Vagina (tissue), 2 donors: Measurements from ENCODE around the gene CNTN1.

Source experiments
- POLR2A ChIP-seq, 2 donors: fragments of 450-650 bp; IDR thresholded peaks; one replicate each; pipeline ENCODE4 v1.6.1; 2017; ENCODE audit warnings: antibody characterized with exemption in 2 of 2, mild to moderate bottlenecking in 2 of 2, moderate library complexity in 2 of 2
- POLR2AphosphoS5 ChIP-seq, 2 donors: sonication (generic); formaldehyde crosslinking; IDR thresholded peaks; one replicate each; pipeline ENCODE4 v1.9.0; 2017; ENCODE audit warnings: antibody characterized with exemption in 2 of 2, mild to moderate bottlenecking in 2 of 2, low read depth in 1 of 2; ENCODE audit not compliant: insufficient read depth in 1 of 2
- TF ChIP-seq, protein P1 (sequence below), 3 experiments: fragments of 450-650 bp in 2 of 3; fragments of 200-600 bp in 1 of 3; sonication (generic) in 1 of 3; IDR thresholded peaks; one replicate each; pipeline ENCODE4 v1.5.1; 2017 to 2019; ENCODE audit warnings: antibody characterized with exemption in 3 of 3, mild to moderate bottlenecking in 2 of 3, moderate library complexity in 2 of 3

DNA sequence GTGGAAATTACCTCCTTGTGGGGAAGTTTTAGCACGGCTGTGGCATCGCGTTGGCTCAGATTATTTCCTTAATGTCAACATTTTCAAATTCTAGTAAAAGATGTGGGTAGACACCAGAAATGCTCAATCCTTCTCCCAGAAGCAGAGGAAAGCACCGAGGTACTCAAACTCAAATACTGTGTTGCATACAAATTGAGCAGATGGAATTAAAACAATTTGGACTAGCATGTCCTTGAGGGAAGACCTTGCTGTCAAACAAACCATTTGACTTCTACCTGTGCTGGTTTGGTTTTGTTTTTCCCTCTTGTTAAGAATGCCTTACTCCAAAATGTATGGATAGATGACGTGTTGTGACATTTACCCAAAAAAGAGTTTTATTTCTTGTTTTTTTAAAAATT lies 136.4 kb downstream of the CNTN1 start:
- TF ChIP-seq, protein P1, sequence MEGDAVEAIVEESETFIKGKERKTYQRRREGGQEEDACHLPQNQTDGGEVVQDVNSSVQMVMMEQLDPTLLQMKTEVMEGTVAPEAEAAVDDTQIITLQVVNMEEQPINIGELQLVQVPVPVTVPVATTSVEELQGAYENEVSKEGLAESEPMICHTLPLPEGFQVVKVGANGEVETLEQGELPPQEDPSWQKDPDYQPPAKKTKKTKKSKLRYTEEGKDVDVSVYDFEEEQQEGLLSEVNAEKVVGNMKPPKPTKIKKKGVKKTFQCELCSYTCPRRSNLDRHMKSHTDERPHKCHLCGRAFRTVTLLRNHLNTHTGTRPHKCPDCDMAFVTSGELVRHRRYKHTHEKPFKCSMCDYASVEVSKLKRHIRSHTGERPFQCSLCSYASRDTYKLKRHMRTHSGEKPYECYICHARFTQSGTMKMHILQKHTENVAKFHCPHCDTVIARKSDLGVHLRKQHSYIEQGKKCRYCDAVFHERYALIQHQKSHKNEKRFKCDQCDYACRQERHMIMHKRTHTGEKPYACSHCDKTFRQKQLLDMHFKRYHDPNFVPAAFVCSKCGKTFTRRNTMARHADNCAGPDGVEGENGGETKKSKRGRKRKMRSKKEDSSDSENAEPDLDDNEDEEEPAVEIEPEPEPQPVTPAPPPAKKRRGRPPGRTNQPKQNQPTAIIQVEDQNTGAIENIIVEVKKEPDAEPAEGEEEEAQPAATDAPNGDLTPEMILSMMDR (IDR thresholded peaks at IDR 0.05), result no peak
- TF ChIP-seq POLR2A (IDR thresholded peaks at IDR 0.05) (no peak), POLR2AphosphoS5 (IDR thresholded peaks at IDR 0.05; ENCODE audit: insufficient read depth in 1 of 2, low read depth in 1 of 2) (no peak)
